NK-92 treated with Interleukin-12 subunit alpha and Interleukin-12 subunit beta, amount 100 ng/mL, for 24 hours (cell line): ENCODE results near the gene PLXNB3.

ENCODE experiments used
- DNase-seq: peaks from one replicate; lab custom pipeline; 2025; lab: John Stamatoyannopoulos, UW

The PLXNB3 gene

DNA sequence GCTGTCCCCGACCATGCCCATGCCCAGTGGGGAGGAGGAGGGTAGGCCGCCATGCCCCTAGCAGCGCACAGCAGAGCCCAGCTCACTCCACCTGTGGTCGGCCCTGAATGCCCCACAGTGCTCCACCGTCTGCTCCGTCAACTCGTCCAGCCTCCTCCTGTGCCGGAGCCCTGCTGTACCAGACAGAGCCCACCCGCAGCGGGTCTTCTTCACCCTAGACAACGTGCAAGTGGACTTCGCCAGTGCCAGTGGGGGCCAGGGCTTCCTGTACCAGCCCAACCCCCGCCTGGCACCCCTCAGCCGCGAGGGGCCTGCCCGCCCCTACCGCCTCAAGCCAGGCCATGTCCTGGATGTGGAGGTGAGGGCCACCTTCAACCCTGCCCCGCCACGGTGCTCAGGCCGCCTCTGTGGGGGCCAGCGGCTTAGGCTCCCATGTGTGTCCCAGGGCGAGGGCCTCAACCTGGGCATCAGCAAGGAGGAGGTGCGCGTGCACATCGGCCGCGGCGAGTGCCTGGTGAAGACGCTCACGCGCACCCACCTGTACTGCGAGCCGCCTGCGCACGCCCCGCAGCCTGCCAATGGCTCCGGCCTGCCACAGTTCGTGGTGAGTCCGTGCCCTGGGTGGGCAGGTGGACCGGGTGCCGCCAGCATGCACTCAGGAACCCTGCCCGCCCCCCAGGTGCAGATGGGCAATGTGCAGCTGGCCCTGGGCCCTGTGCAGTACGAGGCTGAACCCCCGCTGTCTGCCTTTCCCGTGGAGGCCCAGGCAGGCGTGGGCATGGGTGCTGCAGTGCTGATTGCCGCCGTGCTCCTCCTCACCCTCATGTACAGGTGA lies 9.9 kb downstream of the PLXNB3 start:
- DNase-seq = no peak

DNA sequence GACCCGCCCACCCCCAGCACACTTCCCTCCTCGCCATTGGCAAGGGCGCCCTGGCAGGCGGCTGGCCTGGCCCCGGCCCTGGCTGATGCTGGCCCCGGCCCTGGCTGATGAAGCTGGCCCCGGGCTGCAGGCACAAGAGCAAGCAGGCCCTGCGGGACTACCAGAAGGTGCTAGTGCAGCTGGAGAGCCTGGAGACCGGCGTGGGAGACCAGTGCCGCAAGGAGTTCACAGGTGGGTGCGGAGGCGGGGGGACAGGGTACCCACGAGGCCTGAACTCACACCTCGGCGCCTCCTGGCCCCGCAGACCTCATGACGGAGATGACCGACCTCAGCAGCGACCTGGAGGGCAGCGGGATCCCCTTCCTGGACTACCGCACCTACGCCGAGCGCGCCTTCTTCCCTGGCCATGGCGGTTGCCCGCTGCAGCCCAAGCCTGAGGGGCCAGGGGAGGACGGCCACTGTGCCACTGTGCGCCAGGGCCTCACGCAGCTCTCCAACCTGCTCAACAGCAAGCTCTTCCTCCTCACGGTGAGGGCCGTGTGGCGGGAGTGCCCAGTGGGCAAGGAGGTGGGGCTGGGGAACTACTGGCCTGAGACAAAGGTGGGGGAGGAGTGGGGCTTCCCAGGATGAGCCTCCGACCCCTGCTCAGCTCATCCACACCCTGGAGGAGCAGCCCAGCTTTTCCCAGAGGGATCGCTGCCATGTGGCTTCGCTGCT lies 10.7 kb downstream of the PLXNB3 start:
- DNase-seq = no peak

DNA sequence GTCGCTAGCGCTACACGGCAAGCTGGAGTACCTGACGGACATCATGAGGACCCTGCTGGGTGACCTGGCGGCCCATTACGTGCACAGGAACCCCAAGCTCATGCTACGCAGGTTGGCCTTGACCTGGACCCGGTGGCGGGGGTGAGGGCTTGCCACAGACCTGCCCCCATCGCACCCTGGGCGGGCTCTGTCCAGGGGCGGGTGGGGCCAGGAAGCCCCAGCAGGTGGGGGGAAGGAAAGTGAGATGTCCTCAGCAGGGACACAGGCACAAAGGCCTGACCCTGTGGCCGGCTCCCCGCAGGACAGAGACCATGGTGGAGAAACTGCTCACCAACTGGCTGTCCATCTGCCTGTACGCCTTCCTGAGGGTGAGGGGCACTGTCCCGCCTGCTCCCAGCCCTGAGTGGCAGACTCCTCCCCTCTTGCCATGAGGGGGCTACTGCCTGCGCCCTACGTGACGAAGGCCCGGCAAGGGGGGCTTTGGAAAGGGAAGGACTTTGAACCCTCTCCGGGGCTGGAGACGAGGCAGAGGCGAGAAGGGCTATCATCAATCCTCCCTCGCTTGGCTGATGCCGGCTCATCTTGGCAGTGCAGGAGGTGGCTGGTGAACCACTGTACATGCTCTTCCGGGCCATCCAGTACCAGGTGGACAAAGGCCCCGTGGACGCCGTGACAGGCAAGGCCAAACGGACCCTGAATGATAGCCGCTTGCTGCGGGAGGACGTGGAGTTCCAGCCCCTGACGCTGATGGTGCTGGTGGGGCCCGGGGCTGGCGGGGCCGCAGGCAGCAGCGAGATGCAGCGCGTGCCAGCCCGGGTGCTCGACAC lies 11.5 kb downstream of the PLXNB3 start:
- no peak for DNase-seq

DNA sequence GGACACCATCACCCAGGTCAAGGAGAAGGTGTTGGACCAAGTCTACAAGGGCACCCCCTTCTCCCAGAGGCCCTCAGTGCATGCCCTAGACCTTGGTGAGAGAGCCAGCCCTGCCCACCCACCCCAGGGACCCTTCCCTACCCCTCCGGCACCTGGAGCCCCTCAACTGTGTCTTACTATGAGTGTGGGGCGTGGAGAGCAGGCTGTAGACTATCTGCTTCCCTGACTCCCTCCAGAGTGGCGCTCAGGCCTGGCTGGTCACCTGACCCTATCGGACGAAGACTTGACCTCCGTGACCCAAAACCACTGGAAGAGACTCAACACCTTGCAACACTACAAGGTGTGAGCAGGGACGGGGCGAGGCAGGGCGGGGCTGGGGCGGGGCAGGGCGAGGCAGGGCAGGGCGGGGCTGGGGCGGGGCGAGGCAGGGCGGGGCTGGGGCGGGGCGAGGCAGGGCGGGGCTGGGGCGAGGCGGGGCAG lies 12.1 kb downstream of the PLXNB3 start:
- no peak for DNase-seq

DNA sequence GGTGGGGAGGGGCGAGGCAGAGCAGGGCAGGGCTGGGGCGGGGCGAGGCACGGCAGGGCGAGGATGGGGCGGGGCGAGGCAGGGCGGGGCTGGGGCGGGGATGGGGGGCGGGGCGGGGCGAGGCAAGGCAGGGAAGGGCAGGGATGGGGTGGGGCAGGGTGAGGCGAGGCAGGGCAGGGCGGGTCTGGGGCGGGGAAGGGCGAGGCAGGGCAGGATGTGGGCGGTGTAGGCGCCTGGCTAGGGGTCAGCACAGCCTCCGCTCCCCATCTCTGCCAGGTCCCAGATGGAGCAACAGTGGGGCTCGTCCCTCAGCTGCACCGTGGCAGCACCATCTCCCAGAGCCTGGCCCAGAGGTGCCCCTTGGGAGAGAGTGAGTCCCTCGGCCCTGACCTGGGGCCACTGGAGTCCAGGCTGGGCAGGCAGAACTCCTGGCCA lies 12.6 kb downstream of the PLXNB3 start:
- DNase-seq = no peak

DNA sequence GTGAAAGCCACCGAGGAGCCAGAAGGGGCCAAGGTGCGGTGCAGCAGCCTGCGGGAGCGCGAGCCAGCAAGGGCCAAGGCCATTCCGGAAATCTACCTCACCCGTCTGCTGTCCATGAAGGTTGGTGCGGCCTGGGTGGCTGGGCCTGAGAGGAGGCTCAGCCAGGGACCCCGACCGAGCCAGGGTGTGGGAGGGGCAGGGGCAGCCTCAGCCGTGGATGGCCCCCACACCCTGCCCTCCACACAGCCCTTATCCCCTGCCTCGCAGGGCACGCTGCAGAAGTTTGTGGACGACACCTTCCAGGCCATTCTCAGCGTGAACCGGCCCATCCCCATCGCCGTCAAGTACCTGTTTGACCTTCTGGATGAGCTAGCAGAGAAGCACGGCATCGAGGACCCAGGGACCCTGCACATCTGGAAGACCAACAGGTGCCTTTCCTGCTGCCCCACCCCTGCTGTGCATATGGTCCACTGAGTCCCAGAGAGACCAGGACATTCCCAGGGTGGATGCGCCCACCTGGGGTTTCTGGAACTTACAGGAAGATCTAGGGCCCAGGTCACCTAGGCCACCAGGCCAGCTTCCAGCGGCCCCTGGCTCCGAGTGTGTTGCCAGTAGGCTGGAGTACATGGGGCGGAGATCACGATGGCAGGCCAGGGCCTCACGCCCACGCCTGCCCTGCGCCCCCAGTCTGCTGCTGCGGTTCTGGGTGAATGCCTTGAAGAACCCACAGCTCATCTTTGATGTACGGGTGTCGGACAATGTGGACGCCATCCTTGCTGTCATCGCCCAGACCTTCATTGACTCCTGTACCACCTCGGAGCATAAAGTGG lies 13.4 kb downstream of the PLXNB3 start:
- DNase-seq = no peak

DNA sequence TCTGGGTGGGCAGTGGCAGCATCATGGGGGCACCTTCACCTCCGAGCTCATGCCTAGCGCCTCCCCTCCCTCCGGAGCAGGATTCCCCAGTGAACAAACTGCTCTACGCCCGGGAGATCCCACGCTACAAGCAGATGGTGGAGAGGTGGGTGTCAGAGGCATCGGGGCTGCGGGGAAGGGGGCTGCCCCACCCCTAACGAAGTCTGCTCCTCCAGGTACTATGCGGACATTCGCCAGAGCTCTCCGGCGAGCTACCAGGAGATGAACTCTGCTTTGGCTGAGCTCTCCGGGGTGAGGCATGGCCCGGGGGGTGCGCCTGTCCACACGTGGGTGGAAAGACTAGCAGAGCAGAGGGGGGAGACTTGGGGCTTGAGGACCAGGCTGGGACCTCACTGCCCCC lies 14.1 kb downstream of the PLXNB3 start:
- DNase-seq = no peak

DNA sequence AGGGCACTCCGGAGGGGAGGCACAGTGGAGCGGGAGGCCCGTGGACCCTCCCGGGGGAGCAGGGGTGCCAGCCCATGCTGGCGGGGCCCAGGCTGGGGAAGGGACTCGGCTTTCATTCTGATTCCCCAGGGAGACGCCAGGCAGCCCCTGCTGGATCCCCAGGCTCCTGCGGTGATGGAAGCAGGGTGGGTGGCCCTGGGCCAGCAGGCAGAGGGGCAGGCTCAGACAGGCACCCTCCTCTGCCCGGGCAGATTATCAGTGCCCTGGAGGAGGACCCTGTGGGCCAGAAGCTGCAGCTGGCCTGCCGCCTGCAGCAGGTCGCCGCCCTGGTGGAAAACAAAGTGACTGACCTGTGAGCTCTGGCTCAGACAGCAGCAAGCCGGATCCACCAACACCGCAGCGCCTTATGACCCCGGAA lies 14.6 kb downstream of the PLXNB3 start:
- DNase-seq = no peak

DNA sequence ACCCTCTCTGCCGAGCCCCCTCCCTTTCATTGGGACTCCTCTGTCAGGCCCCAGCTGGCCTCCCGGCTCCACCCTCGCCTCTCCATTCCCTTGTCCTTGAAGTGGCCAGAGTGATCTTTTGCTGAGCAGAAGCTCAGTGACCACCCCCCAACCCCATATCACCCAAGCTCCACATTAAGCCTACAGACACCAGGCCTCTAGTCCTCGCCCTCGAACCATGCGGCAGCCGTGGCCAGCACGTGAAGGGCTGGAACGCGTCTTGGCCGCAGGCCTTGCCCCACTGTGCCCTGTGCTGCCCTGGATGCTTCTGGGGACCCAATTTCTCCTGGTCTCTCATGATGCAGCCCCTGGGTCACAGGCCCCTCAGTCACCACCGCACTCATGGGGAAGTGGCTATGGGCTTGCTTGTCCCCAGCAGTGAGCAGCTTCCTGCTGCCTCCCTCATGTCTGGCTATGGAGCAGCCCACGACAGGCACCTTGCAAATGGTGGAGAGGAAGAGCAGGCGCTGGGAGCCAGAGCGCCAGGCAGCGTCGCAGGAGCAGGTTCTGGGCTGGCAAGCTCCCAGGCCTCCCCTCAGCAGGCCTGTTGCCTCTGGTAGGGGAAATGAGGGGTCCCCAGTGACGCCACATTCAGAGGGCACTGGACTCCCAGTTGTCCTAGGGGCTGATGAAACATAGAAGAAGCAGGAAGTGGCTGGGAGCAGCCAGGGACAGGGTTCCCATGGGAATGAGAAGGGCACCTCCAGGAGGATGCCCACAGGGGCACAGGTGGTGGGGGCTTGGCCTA lies 16.0 kb downstream of the PLXNB3 start:
- no peak for DNase-seq

DNA sequence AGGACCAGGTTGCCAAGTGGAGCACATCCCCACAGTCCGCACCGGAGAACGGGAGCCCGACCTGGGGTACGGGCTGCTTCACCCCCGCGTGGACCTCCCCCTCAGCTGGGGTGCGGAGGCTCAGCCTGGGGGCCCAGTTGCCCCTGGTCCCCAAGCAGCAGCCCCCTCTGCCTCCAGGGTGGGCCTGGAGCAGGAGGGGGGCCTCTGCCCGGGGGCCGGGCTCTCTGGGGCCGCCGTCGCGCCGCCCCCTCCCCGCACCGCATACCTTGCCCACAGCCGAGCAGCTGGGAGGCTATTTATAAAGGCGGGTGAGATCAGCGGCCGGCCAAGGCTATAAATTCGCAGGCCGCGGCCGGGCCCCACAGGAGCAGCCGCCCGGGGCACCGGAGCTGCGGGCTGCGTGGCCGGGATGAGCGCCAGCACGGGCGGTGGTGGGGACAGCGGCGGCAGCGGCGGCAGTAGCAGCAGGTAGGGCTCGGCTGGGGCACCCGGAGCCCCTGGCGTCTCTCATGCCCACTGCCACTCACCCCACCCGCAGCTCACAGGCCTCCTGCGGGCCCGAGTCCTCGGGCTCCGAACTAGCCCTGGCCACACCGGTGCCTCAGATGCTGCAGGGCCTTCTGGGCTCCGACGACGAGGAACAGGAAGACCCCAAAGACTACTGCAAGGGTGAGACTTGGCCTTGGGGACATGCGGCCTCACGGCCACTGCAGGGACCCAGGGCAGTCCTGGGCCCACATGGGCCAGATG lies 16.8 kb downstream of the PLXNB3 start, which contains the start of gene SRPK3:
Gene SRPK3 (plus strand): TSS at position 364 of the 750 bp plus-strand sequence. CDS start 46 bp downstream, at position 410.
- no peak for DNase-seq

DNA sequence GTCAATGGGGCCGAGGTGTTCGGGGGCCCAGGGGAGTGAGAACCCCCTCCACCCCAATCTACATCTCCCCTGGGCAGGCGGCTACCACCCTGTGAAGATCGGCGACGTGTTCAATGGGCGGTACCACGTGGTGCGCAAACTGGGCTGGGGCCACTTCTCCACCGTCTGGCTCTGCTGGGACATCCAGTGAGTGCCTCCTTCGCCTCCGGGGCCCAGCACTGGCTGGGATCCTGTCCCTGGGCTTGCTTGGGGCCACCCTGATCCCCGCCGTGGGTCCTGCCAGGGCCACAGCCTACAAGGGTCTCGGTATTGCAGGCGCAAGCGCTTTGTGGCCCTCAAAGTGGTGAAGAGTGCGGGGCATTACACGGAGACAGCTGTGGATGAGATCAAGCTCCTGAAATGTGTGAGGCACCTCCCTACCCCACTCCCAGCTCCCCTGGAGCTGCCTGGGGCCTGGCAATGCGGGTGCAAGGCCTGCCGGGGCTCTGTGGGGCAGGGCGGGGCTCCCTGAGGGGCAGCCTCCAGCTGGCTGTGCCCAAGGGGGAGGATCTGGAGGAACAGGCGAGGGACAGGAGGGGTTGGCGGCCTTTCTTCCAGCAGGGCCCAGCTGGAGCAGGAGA lies 17.5 kb downstream of the PLXNB3 start:
- DNase-seq = no peak

DNA sequence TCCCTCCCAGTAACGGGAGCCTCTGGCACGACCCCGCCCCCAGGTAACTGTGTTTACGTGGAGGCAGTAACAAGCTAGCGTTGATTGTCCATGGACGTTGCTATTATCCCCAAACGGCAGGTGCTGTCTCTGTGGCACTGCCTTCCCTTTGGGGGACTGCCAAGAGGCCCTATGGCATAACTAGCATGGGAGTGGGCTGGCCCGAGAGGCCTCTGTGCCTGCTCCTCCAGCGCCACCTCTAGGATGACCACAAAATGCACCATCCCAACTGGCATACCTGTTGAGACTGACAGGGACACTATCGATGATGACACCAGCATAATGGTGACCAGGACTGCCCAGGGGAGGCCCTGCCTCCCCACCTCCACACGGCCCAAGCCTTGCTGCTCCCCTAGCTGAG lies 18.3 kb downstream of the PLXNB3 start:
- DNase-seq = no peak

DNA sequence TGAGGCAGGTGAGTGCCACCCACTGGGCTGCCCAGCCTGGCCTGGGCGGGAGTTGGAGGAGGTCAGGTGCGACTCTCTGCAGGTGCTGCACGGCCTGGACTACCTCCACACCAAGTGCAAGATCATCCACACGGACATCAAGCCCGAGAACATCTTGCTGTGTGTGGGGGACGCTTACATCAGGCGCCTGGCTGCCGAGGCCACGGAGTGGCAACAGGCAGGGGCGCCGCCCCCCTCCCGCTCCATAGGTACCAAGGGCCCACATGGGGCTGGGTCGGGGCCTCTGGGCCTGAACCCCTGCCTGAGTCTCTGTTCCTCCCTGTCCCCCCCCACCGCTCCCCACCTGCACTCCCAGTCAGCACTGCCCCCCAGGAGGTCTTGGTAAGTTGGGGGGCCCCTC lies 18.8 kb downstream of the PLXNB3 start:
- DNase-seq = no peak

DNA sequence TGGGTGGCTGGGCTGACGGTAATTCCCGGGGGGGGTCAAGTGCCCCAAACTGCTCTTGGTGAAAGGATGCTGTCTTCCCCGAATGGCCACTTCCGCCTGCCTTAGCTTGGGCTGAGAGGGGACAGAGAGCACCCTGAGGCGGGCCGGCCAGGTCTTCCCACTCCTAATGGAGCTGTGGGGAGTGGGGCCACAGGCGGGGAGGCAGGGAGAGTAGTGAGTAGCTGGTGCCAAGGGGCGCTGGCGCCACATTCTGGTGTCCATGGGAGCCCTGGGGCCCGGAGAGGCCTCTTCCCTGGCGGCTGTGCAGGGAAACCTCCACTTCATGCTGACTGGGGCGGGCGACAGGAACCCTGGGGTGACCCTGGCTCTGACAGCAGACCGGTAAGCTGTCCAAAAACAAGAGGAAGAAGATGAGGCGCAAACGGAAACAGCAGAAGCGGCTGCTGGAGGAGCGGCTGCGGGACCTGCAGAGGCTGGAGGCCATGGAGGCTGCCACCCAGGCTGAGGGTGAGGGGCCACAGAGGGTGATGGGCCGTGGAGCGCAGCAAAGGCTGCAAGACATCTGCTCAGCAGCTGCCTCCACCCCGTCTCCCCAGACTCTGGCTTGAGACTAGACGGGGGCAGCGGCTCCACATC lies 19.4 kb downstream of the PLXNB3 start:
- DNase-seq = no peak

DNA sequence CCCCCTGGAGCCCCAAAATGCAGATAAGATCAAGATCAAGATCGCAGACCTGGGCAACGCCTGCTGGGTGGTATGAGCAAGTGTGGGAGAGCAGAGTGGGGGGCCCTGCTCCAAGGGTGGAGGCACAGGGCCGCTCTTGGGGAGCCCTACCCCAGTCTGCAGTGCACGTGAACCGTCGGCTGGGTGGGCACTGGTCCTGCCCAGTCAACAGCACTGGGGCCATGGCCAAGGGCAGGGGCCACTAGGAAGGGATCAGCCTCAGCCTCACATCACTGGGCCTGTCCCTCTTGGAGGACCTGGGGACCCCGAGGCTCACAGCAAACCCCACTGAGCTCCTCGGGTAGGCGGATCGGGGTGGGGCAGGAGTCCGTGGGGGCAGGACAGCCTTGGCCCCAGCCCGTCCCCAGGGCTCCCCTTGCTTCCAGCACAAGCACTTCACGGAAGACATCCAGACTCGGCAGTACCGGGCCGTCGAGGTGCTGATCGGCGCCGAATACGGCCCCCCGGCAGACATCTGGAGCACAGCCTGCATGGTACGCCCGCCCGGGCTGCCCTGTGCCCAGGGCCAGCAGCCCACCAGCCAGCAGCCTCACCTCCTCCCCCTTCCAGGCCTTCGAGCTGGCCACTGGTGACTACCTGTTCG lies 20.4 kb downstream of the PLXNB3 start:
- DNase-seq = no peak

DNA sequence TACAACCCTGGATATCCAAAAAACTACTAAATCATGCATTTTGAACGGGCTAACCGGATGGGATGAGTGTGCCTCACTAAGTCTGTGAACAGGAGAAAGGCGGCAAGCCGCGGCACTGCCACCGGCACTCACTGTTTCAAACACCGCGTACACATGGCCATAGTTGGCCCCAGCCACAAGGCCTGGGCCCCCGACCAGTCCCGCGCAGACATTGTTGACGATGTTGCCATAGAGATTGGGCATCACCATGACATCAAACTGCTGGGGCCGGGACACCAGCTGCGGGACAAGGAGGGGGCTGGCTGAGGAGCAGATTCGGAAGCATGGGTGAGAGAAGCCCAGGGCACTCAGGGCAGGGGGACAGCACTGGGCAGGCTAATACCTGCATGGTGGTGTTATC lies 22.6 kb downstream of the PLXNB3 start:
- DNase-seq = no peak

DNA sequence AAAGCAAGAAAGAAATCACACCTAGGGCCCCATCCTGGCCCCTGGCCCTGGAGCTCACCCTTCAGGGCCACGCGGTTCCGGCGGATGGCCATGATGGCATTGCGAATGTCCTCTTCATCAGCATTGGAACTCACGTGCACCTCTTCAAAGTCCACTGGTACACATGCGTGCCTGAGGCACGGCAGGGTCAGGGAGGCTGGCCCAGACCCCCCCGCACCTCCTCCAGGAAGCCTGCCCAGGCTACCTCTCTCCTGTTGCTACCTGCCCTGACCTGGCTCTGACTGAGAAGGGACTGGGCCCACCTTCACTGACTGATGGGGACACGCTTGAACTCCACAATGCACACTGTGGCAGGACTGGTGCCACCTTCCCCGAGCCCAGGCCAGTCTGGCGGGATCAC lies 25.6 kb downstream of the PLXNB3 start:
- no peak for DNase-seq

DNA sequence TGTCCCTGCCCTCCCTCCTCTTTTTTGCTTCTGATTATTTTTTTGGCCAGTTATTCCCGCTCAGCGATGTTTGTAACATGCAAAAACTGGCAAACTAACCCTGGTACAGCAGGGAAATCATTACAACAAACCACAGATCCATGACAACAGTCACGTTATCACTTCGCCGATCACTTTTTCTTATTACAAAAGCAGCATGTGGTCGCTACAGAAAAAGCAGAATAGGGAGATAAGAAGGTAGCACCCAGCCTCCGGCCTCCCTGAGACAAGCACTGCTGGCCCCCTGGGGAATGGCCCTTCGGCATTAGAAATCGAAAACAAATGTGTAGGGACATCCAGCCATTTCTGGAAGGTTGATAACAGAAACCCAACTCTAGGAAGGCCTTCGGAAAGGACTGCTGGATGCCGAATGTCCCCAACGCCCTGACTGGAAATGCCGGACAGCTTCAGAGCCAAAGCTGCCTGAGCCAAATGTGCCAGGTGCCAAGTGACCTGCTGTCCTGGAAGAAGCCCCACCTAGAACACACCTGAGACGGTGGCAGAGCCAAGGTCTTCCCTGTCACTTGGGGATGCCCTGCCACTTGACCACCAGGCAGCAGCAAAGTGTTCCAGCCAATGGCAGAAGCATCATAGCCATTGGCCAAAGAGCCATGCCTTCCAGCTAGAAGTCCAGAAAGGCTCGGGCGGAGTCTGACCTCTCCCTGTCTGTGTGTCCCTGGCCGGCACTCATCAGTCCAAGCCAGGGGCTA lies 27.2 kb downstream of the PLXNB3 start:
- DNase-seq = no peak
